Right lobe of liver (tissue), 4 donors: ENCODE results near the gene CLDND2.

ENCODE experiments used
- POLR2A ChIP-seq: fragments of 450-650 bp; IDR thresholded peaks from one replicate; pipeline ENCODE4 v1.6.1; 2017; ENCODE audit warnings: antibody characterized with exemption, mild to moderate bottlenecking
- TF ChIP-seq, protein P1 (sequence below), 4 donors: fragments of 200-600 bp in 3 of 4; fragments of 450-650 bp in 1 of 4; IDR thresholded peaks; one replicate each; pipeline versions ENCODE4 v1.5.1 to v1.8.0; 2016 to 2022; ENCODE audit warnings: antibody characterized with exemption in 4 of 4, mild to moderate bottlenecking in 2 of 4
- donor health status: DM: no; HTN: no; CAD: no.
- donor health status: DM: no; HTN: no; CAD: no.
- donor health status: DM: no; HTN: yes; CAD: no.

DNA sequence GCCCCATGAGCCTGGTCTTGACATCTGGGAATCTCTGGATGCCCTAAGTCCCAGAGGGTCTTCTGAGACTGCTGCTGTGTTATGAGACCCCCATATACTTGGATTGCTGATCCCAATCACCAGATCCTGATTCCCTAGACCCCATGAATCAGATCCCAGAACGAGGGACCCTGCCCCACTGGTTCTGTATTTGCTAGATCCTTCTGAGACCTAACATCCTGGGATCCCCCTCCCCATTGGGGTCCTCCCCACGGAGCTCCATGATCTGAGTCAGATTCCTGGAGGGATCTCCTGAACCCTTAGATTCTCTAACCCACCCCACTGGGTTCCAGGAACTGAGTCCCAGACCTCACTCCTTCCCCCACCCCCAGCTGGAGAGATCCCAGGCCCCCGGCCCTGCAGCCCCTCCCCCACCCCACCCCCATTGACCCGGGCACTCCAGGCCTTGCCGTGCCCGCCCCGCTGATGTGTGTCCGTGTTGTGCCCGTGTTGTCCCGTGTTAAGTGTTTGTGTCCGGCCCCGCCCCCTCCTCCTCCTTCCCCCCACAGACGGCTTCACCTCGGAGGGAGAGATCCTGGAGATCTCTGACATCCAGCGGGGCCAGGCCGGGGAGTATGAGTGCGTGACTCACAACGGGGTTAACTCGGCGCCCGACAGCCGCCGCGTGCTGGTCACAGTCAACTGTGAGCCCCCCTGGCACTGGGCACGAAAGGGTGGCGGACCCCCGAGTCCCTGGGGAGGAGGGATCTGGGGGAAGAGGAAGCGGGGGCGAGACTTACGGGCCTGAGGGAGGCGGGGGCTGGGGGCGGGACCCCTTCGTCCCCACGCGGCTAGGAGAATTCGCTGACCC is 42.4 kb downstream of the CLDND2 start:
- TF ChIP-seq, protein P1, sequence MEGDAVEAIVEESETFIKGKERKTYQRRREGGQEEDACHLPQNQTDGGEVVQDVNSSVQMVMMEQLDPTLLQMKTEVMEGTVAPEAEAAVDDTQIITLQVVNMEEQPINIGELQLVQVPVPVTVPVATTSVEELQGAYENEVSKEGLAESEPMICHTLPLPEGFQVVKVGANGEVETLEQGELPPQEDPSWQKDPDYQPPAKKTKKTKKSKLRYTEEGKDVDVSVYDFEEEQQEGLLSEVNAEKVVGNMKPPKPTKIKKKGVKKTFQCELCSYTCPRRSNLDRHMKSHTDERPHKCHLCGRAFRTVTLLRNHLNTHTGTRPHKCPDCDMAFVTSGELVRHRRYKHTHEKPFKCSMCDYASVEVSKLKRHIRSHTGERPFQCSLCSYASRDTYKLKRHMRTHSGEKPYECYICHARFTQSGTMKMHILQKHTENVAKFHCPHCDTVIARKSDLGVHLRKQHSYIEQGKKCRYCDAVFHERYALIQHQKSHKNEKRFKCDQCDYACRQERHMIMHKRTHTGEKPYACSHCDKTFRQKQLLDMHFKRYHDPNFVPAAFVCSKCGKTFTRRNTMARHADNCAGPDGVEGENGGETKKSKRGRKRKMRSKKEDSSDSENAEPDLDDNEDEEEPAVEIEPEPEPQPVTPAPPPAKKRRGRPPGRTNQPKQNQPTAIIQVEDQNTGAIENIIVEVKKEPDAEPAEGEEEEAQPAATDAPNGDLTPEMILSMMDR (IDR thresholded peaks at IDR 0.05) = no peak
- TF ChIP-seq POLR2A = no peak
